Kidney epithelial cell (primary cell): ENCODE results near the gene SPEM2. TPM values are rescaled to one million over a fixed set of nuclear protein-coding genes. Genes with fewer than 3 reads are reported as not detected.

Experiments
- DNase-seq: peaks from one replicate; pipeline ENCODE4 v3.0.0-alpha.2; 2010; ENCODE audit warnings: low read depth
- H3K27me3 ChIP-seq: 2 replicates; pipeline ENCODE4 v1.6.0; 2011; ENCODE audit warnings: low read length; ENCODE audit not compliant: control insufficient read depth, insufficient read depth
- H3K36me3 ChIP-seq: 2 replicates; pipeline ENCODE4 v1.5.1; 2011; ENCODE audit warnings: low read length; ENCODE audit not compliant: control insufficient read depth, insufficient read depth
- H3K4me3 ChIP-seq: 2 replicates; pipeline ENCODE4 v1.5.1; 2011; ENCODE audit warnings: low read depth, mild to moderate bottlenecking, control low read depth, low read length
- total RNA-seq: library from RNA; depleted of rRNA; stranded (reverse); fragments of >200 nt; gene quantifications from 2 replicates; pipeline ENCODE4 v1.2.3, GENCODE V29; 2015
- TF ChIP-seq, protein P1 (sequence below): IDR thresholded peaks from 2 replicates; pipeline ENCODE4 v1.5.1; 2011; ENCODE audit warnings: mild to moderate bottlenecking, moderate library complexity, low read length, control low read depth, inconsistent platforms; ENCODE audit not compliant: insufficient read depth, poor library complexity, severe bottlenecking

SPEM2 gene
- total RNA-seq, 1 donor from 2014 or later = not detected

DNA sequence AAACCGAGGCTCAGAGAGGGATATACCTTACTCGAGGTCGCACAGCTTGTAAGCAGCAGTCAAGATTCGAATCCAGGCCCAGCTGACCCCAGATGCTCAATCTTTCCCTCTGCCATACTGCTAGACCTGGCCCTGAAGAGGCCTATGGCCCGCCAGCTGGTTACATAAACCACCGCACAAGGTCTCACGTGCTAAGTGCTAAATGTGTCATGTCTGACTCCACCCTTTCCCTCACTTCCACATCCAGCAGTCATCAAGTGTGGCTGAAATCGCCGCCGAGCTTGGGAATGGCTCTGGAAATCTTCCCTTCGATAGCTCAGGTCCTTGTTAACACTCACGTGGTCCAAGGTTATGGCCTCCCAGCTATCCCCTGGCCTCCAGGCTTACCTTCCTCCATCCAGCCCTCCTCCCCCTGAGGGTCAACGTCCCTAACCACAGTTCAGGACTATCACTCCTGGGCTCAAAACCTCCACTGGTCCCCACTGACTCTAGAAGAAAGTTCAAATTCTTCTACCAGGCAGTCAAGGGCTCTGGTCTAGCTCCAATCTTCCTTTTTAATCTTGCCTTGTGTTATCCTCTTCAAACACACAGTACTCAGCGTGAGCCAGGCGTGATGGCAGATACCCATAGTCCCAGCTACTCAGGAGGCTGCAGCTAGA, 50.5 kb downstream of the SPEM2 start:
- Histone ChIP-seq H3K4me3 (no peak overlapping the region), H3K36me3 (no peaks in the 10 kb centered on the region), H3K27me3 (no peaks in the 10 kb centered on the region)
- TF ChIP-seq, protein P1, sequence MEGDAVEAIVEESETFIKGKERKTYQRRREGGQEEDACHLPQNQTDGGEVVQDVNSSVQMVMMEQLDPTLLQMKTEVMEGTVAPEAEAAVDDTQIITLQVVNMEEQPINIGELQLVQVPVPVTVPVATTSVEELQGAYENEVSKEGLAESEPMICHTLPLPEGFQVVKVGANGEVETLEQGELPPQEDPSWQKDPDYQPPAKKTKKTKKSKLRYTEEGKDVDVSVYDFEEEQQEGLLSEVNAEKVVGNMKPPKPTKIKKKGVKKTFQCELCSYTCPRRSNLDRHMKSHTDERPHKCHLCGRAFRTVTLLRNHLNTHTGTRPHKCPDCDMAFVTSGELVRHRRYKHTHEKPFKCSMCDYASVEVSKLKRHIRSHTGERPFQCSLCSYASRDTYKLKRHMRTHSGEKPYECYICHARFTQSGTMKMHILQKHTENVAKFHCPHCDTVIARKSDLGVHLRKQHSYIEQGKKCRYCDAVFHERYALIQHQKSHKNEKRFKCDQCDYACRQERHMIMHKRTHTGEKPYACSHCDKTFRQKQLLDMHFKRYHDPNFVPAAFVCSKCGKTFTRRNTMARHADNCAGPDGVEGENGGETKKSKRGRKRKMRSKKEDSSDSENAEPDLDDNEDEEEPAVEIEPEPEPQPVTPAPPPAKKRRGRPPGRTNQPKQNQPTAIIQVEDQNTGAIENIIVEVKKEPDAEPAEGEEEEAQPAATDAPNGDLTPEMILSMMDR = no peak
- no peak for DNase-seq

DNA sequence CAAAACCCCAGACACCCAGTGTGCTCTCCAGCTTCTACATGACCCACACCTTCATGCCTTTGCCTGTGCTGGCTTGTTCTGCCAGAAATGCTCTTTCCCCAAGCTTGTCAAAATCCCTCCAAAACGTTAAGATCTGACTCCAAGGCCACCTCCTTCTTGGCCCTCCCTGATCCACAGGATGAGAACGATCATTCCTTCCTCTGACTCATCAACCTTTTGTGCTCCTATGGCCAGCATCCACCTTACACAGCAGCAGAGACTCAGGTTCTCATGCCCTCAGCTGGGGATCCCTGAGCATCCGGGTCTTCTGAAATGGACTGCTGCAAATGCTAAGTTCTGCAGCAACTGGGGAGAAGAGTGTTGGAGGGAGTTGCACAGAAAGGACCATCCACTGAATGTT, 51.1 kb downstream of the SPEM2 start:
- DNase-seq = no peak
- Histone ChIP-seq H3K36me3 (no peaks in the 10 kb centered on the region), H3K4me3 (no peak overlapping the region), H3K27me3 (no peaks in the 10 kb centered on the region)
- TF ChIP-seq, protein P1 = no peak

DNA sequence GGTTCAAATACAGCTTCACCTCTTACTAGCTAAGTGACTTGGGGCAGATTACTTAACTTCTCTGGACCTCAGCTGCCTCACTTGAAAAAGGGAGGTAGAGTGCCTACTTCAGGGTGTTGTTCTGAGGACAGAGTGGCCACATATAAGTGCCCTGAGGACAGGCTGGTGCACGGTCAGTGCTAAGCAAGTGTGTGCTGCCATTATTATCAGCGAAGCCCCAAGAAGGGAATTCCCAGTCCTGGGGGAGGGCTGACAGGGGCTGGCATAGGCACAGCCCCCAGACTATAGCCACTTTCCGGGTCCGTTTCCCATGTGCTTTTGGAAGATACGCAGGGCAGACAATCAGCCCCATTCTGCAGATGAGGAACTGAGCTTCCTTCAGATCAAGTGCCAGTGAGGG, 51.5 kb downstream of the SPEM2 start:
- DNase-seq = no peak
- Histone ChIP-seq H3K27me3 (no peaks in the 10 kb centered on the region), H3K36me3 (no peaks in the 10 kb centered on the region), H3K4me3 (no peak overlapping the region)
- TF ChIP-seq, protein P1 = no peak

Other genes with a start within 250 kb of the SPEM2 start
- gene ASGR1, start 246.2 kb upstream of the SPEM2 start, total RNA-seq = 6.9 and 9.0 TPM in 2 replicates
- gene DLG4, start 205.8 kb upstream of the SPEM2 start, total RNA-seq = 6.1 and 12.9 TPM in 2 replicates
- gene ACADVL, start 205.7 kb upstream of the SPEM2 start, total RNA-seq = 219 and 344 TPM in 2 replicates
- 57.1 and 69.8 TPM in 2 replicates for gene DVL2, start 191.1 kb upstream of the SPEM2 start, total RNA-seq
- gene PHF23, start 186.2 kb upstream of the SPEM2 start, total RNA-seq = 41.3 and 53.3 TPM in 2 replicates
- 277 and 595 TPM in 2 replicates for gene GABARAP, start 183.2 kb upstream of the SPEM2 start, total RNA-seq
- 96.0 and 97.1 TPM in 2 replicates for gene CTDNEP1, start 173.9 kb upstream of the SPEM2 start, total RNA-seq
- 20.8 and 29.0 TPM in 2 replicates for gene ELP5, start 173.4 kb upstream of the SPEM2 start, total RNA-seq
- 248 and 250 TPM in 2 replicates for gene CLDN7, start 163.1 kb upstream of the SPEM2 start, total RNA-seq
- gene SLC2A4, start 143.9 kb upstream of the SPEM2 start, total RNA-seq = 0.38 and 1.1 TPM in 2 replicates
- gene YBX2, start 131.0 kb upstream of the SPEM2 start, total RNA-seq = 0.08 and 0.48 TPM in 2 replicates
- 460 and 490 TPM in 2 replicates for gene EIF5A, start 118.0 kb upstream of the SPEM2 start, total RNA-seq
- 73.5 and 76.0 TPM in 2 replicates for gene GPS2, start 110.3 kb upstream of the SPEM2 start, total RNA-seq
- gene NEURL4, start 96.3 kb upstream of the SPEM2 start, total RNA-seq = 16.3 and 29.9 TPM in 2 replicates
- gene ACAP1, start 89.1 kb upstream of the SPEM2 start, total RNA-seq = 0.14 and 3.6 TPM in 2 replicates
- 14.9 and 15.5 TPM in 2 replicates for gene KCTD11, start 73.5 kb upstream of the SPEM2 start, total RNA-seq
- not detected in 2 replicates for gene TMEM95, start 70.5 kb upstream of the SPEM2 start, total RNA-seq
- 4.0 and 13.3 TPM in 2 replicates for gene TNK1, start 44.5 kb upstream of the SPEM2 start, total RNA-seq
- gene PLSCR3, start 31.1 kb upstream of the SPEM2 start, total RNA-seq = 61.8 and 74.7 TPM in 2 replicates
- gene TMEM256, start 21.5 kb upstream of the SPEM2 start, total RNA-seq = 66.9 and 77.1 TPM in 2 replicates
- 8.3 and 8.4 TPM in 2 replicates for gene NLGN2, start 17.8 kb upstream of the SPEM2 start, total RNA-seq
- not detected in 2 replicates for gene SPEM1, start 5.3 kb upstream of the SPEM2 start, total RNA-seq
- not detected in 2 replicates for gene SPEM3, start 3.2 kb downstream of the SPEM2 start, total RNA-seq
- gene TMEM102, start 9.8 kb downstream of the SPEM2 start, total RNA-seq = 31.7 and 34.9 TPM in 2 replicates
- 1.5 and 1.8 TPM in 2 replicates for gene FGF11, start 13.9 kb downstream of the SPEM2 start, total RNA-seq
- 19.0 and 21.6 TPM in 2 replicates for gene CHRNB1, start 19.4 kb downstream of the SPEM2 start, total RNA-seq
- 26.3 and 28.3 TPM in 2 replicates for gene ZBTB4, start 54.0 kb downstream of the SPEM2 start, total RNA-seq
- gene SLC35G6, start 55.8 kb downstream of the SPEM2 start, total RNA-seq = not detected in 2 replicates
- gene POLR2A, start 58.8 kb downstream of the SPEM2 start, total RNA-seq = 56.9 and 57.8 TPM in 2 replicates
- 9.0 and 9.4 TPM in 2 replicates for gene TNFSF12, start 123.4 kb downstream of the SPEM2 start, total RNA-seq
- gene TNFSF13, start 133.1 kb downstream of the SPEM2 start, total RNA-seq = 13.5 and 14.3 TPM in 2 replicates
- gene SENP3, start 136.3 kb downstream of the SPEM2 start, total RNA-seq = 107 and 109 TPM in 2 replicates
- gene CD68, start 154.0 kb downstream of the SPEM2 start, total RNA-seq = 7.4 and 8.7 TPM in 2 replicates
- gene MPDU1, start 158.2 kb downstream of the SPEM2 start, total RNA-seq = 161 and 187 TPM in 2 replicates
- gene SOX15, start 164.5 kb downstream of the SPEM2 start, total RNA-seq = 1.8 and 3.4 TPM in 2 replicates
- gene FXR2, start 189.3 kb downstream of the SPEM2 start, total RNA-seq = 43.0 and 45.7 TPM in 2 replicates
- gene SAT2, start 202.2 kb downstream of the SPEM2 start, total RNA-seq = 61.6 and 76.0 TPM in 2 replicates
- gene SHBG, start 204.5 kb downstream of the SPEM2 start, total RNA-seq = 0.79 TPM in 1 of 2 replicates, not detected in the other
- not detected in 2 replicates for gene ATP1B2, start 225.3 kb downstream of the SPEM2 start, total RNA-seq